ENCODE measurements around the gene C16orf92. TPM values are rescaled to one million over a fixed set of nuclear protein-coding genes. Genes with fewer than 3 reads are reported as not detected.

Gene C16orf92
- total RNA-seq, 1 donor from 2014 or later: not detected

- DNase-seq: no peak
- ATAC-seq: no peak
- intact Hi-C loops (cut with micrococcal nuclease): no loop called here
These were observed 45.3 kb downstream of the C16orf92 start for GRCh38 chr16:30068333-30068732.

GRCh38 chr16:30068750-30069610, 46.0 kb downstream of the C16orf92 start:
- intact Hi-C loops (cut with micrococcal nuclease): no loop called here
- peak; percentile 40 for DNase-seq
- no peak for ATAC-seq

GRCh38 chr16:30069611-30070462, 46.8 kb downstream of the C16orf92 start:
- DNase-seq: peak; percentile 59
- intact Hi-C loops (cut with micrococcal nuclease): no loop called here

GRCh38 chr16:30070490-30070889, 47.5 kb downstream of the C16orf92 start:
- ATAC-seq (no peak), DNase-seq (no peak)
- intact Hi-C loops (cut with micrococcal nuclease): no loop called here

More at GRCh38 chr16:30069611-30070462, 46.8 kb downstream of the C16orf92 start:
- ATAC-seq: peak; percentile 0

Other genes with a start within 250 kb of the C16orf92 start
- gene ZG16, start 244.9 kb upstream of the C16orf92 start, total RNA-seq: not detected
- gene KIF22, start 232.4 kb upstream of the C16orf92 start, total RNA-seq: 55.2 TPM
- gene MAZ, start 216.7 kb upstream of the C16orf92 start, total RNA-seq: 101 TPM
- gene PRRT2, start 211.0 kb upstream of the C16orf92 start, total RNA-seq: 3.1 TPM
- gene PAGR1, start 207.0 kb upstream of the C16orf92 start, total RNA-seq: 16.2 TPM
- gene MVP, start 202.7 kb upstream of the C16orf92 start, total RNA-seq: 47.0 TPM
- 65.8 TPM for gene CDIPT, start 160.0 kb upstream of the C16orf92 start, total RNA-seq
- gene SEZ6L2, start 123.6 kb upstream of the C16orf92 start, total RNA-seq: 0.22 TPM
- 0.37 TPM for gene ASPHD1, start 122.7 kb upstream of the C16orf92 start, total RNA-seq
- gene KCTD13, start 97.0 kb upstream of the C16orf92 start, total RNA-seq: 5.5 TPM
- 66.2 TPM for gene TMEM219, start 61.1 kb upstream of the C16orf92 start, total RNA-seq
- gene TAOK2, start 49.3 kb upstream of the C16orf92 start, total RNA-seq: 34.9 TPM
- 19.4 TPM for gene HIRIP3, start 27.6 kb upstream of the C16orf92 start, total RNA-seq
- gene INO80E, start 27.0 kb upstream of the C16orf92 start, total RNA-seq: 31.3 TPM
- 0.82 TPM for gene DOC2A, start 12.2 kb upstream of the C16orf92 start, total RNA-seq
- not detected for gene TLCD3B, start 8.1 kb downstream of the C16orf92 start, total RNA-seq
- 4,258 TPM for gene ALDOA, start 42.6 kb downstream of the C16orf92 start, total RNA-seq
- gene PPP4C, start 52.8 kb downstream of the C16orf92 start, total RNA-seq: 33.1 TPM
- 0.79 TPM for gene TBX6, start 68.7 kb downstream of the C16orf92 start, total RNA-seq
- gene YPEL3, start 73.0 kb downstream of the C16orf92 start, total RNA-seq: 66.0 TPM
- gene GDPD3, start 90.3 kb downstream of the C16orf92 start, total RNA-seq: 2.0 TPM
- gene MAPK3, start 100.0 kb downstream of the C16orf92 start, total RNA-seq: 44.7 TPM
- 10.3 TPM for gene CORO1A, start 160.4 kb downstream of the C16orf92 start, total RNA-seq
- 49.5 TPM for gene BOLA2B, start 170.5 kb downstream of the C16orf92 start, total RNA-seq
- 16.5 TPM for gene SLX1A, start 170.7 kb downstream of the C16orf92 start, total RNA-seq
- 12.5 TPM for gene SULT1A3, start 176.1 kb downstream of the C16orf92 start, total RNA-seq
- gene NPIPB13, start 225.3 kb downstream of the C16orf92 start, total RNA-seq: 3.5 TPM

Measured in left ventricle myocardium superior (tissue), 1 donor.